Left lung (tissue), 10 donors: Measurements from ENCODE around the gene CNBP. TPM values are rescaled to one million over a fixed set of nuclear protein-coding genes. Genes with fewer than 3 reads are reported as not detected.

Experiments used
- ATAC-seq: fragments of 200-7000 bp; cut with Tn5 transposase; one replicate; pipeline ENCODE4 v1.9.1; 2020; ENCODE audit warnings: moderate library complexity
- DNase-seq, 4 donors: peaks; one replicate each; pipeline ENCODE4 v3.0.0-alpha.2; 2013 to 2020
- H3K27ac ChIP-seq, 2 donors: fragments of 200-600 bp; sonication (generic) in 1 of 2; one replicate each; pipeline versions ENCODE4 v1.5.0 to v1.8.0; 2020 to 2021
- H3K27me3 ChIP-seq, 2 donors: fragments of 200-600 bp; sonication (generic) in 1 of 2; one replicate each; pipeline versions ENCODE4 v1.5.0 to v1.8.0; 2020 to 2021
- H3K36me3 ChIP-seq, 2 donors: fragments of 200-600 bp; sonication (generic) in 1 of 2; one replicate each; pipeline versions ENCODE4 v1.5.0 to v1.8.0; 2020 to 2021
- H3K4me1 ChIP-seq, 2 donors: fragments of 200-600 bp; one replicate each; pipeline ENCODE4 v1.8.0; 2021
- H3K4me3 ChIP-seq, 2 donors: fragments of 200-600 bp; sonication (generic) in 1 of 2; one replicate each; pipeline versions ENCODE4 v1.5.0 to v1.8.0; 2020 to 2021; ENCODE audit warnings: mild to moderate bottlenecking in 1 of 2
- H3K9me3 ChIP-seq, 2 donors: fragments of 200-600 bp; sonication (generic) in 1 of 2; one replicate each; pipeline versions ENCODE4 v1.5.0 to v1.8.0; 2020 to 2021
- intact Hi-C, 2 donors: fragments of 100-400 bp; cut with DNase I; formaldehyde crosslinking; loops; one replicate each; pipeline versions ENCODE4 v1.11.2 to v1.14.2; 2022
- polyA plus RNA-seq, 6 donors: library from polyadenylated mRNA; unstranded; fragments of 120-200 nt; gene quantifications; one replicate each; pipeline ENCODE4 v1.2.1, GENCODE V29; 2013; ENCODE audit not compliant: insufficient read length in 6 of 6
- total RNA-seq, 2 donors: library from RNA; stranded (reverse); fragmentation: NEBNext Ultra II Directional; extraction: Animal tissue kit (Norgen Biotek cat#: 25700); gene quantifications; one replicate each; pipeline ENCODE4 v1.2.1, GENCODE V29; 2021
- TF ChIP-seq, protein P1 (sequence below), 2 donors: fragments of 200-600 bp; sonication (generic) in 1 of 2; IDR thresholded peaks; one replicate each; pipeline versions ENCODE4 v1.5.0 to v1.8.0; 2021; ENCODE audit warnings: antibody characterized with exemption in 2 of 2
- donor health status: DM: no; HTN: yes; CAD: no.
- donor health status: DM: no; HTN: no; CAD: no.

The CNBP gene
- total and polyA plus RNA-seq, 8 donors: 221 to 450 (median 417) TPM

- DNase-seq: no peak
- ATAC-seq: no peak
- Histone ChIP-seq H3K27me3 (no peaks in the 10 kb centered on the region), H3K9me3 (no peaks in the 10 kb centered on the region), H3K36me3 (peaks cover 6 to 100% of the 10 kb centered on the region in 2 donors), H3K4me1 (no peaks in the 10 kb centered on the region), H3K4me3 (no peak overlapping the region), H3K27ac (no peak overlapping the region)
- TF ChIP-seq, protein P1, sequence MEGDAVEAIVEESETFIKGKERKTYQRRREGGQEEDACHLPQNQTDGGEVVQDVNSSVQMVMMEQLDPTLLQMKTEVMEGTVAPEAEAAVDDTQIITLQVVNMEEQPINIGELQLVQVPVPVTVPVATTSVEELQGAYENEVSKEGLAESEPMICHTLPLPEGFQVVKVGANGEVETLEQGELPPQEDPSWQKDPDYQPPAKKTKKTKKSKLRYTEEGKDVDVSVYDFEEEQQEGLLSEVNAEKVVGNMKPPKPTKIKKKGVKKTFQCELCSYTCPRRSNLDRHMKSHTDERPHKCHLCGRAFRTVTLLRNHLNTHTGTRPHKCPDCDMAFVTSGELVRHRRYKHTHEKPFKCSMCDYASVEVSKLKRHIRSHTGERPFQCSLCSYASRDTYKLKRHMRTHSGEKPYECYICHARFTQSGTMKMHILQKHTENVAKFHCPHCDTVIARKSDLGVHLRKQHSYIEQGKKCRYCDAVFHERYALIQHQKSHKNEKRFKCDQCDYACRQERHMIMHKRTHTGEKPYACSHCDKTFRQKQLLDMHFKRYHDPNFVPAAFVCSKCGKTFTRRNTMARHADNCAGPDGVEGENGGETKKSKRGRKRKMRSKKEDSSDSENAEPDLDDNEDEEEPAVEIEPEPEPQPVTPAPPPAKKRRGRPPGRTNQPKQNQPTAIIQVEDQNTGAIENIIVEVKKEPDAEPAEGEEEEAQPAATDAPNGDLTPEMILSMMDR (IDR thresholded peaks at IDR 0.05): no peak
- intact Hi-C loops: no loop called here
Measured at GRCh38 chr3:129132097-129132866, 51.4 kb downstream of the CNBP start.

- H3K36me3 ChIP-seq: peaks cover 6 to 100% of the 10 kb centered on the region in 2 donors
- no peaks in the 10 kb centered on the region for H3K9me3 ChIP-seq
- intact Hi-C loops: no loop called here
- TF ChIP-seq, protein P1 (IDR thresholded peaks at IDR 0.05): no peak
- ATAC-seq (no peak), DNase-seq (no peak)
- H3K27me3 ChIP-seq: no peaks in the 10 kb centered on the region
- H3K4me1 ChIP-seq: no peaks in the 10 kb centered on the region
- no peak overlapping the region for H3K27ac ChIP-seq
- no peak overlapping the region for H3K4me3 ChIP-seq
Measured at GRCh38 chr3:129131465-129132088, 52.1 kb downstream of the CNBP start.

DNA sequence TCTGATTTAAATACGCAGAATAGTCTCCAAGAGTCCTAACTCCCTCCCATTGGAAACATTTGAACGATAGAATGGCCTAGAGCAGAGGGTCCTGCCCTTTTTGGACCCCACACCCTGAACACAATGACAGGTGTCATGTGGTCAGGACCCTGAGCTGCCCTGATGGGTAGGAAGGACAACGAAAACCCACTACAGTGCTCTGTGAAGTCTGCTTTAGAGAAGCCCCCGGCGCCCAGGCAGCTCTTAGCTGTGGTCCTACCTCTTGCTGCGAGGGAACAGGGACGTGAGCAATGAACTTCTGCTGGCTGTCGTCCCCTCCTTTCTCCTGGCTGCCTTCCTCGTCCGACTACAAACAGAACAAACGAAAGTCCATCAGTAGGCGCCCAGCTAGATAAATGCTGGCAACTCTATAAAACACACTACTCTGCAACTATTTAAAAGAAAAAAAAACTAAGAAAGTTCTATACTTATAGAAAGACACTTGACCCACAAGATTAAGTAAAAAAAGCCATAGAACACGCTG, 53.3 kb downstream of the CNBP start:
- H3K9me3 ChIP-seq: no peaks in the 10 kb centered on the region
- peaks cover 6 to 98% of the 10 kb centered on the region in 2 donors for H3K36me3 ChIP-seq
- no peak overlapping the region for H3K27ac ChIP-seq
- no peak for DNase-seq
- intact Hi-C loops: no loop called here
- no peaks in the 10 kb centered on the region for H3K4me1 ChIP-seq
- ATAC-seq: no peak
- no peaks in the 10 kb centered on the region for H3K27me3 ChIP-seq
- no peak overlapping the region for H3K4me3 ChIP-seq
- TF ChIP-seq, protein P1 (IDR thresholded peaks at IDR 0.05): no peak

- Histone ChIP-seq H3K9me3 (no peaks in the 10 kb centered on the region), H3K36me3 (peaks cover 6 to 80% of the 10 kb centered on the region in 2 donors), H3K4me1 (peaks cover 0 to 2% of the 10 kb centered on the region in 2 donors), H3K27me3 (no peaks in the 10 kb centered on the region), H3K4me3 (no peak overlapping the region), H3K27ac (no peak overlapping the region)
- ATAC-seq (no peak), DNase-seq (no peak)
- TF ChIP-seq, protein P1 (IDR thresholded peaks at IDR 0.05): no peak
- intact Hi-C loops: no loop called here
Measured at GRCh38 chr3:129128357-129129155, 55.1 kb downstream of the CNBP start.
